Measurements from ENCODE around the gene TMEM86A. TPM values are rescaled to one million over a fixed set of nuclear protein-coding genes. Genes with fewer than 3 reads are reported as not detected.

TMEM86A gene
- total RNA-seq, 4 donors from 2014 or later: 1.7 to 3.6 (median 2.8) TPM

GRCh38 chr11:18703001-18703763 is 4.6 kb downstream of the TMEM86A start:
- TF ChIP-seq POLR2A (IDR thresholded peaks at IDR 0.05) (no peak), CTCF (IDR thresholded peaks at IDR 0.05 in 4 of 5, conservative IDR thresholded peaks at IDR 0.05 in 1 of 5) (no peak)

GRCh38 chr11:18704045-18704645 is 5.6 kb downstream of the TMEM86A start:
- intact Hi-C loops (cut with DNase I; ENCODE audit: low total_unique reads) (no loop called here), in situ Hi-C loops (cut with MboI; ENCODE audit: low sequenced_read_pairs in 4 of 4) (no loop called here)
- TF ChIP-seq CTCF (IDR thresholded peaks at IDR 0.05 in 4 of 5, conservative IDR thresholded peaks at IDR 0.05 in 1 of 5) (no peak), POLR2A (IDR thresholded peaks at IDR 0.05) (no peak)

More at GRCh38 chr11:18703001-18703763, 4.6 kb downstream of the TMEM86A start:
- H3K27me3 ChIP-seq: peaks cover 0 to 21% (median 2%) of the 10 kb centered on the region in 3 donors
- H3K4me1 ChIP-seq: peaks cover 15 to 24% of the 10 kb centered on the region in 2 donors
- no peak for ATAC-seq
- H3K9me3 ChIP-seq: no peaks in the 10 kb centered on the region
- H3K36me3 ChIP-seq: peaks cover 0 to 10% of the 10 kb centered on the region in 2 donors
- H3K27ac ChIP-seq: no peak overlapping the region
- peak in 1 of 2 donors; percentile 68 for DNase-seq
- in situ Hi-C loops (cut with MboI; ENCODE audit: low sequenced_read_pairs in 4 of 4): no loop called here
- H3K4me3 ChIP-seq: no peak overlapping the region
- intact Hi-C loops (cut with DNase I; ENCODE audit: low total_unique reads): no loop called here

GRCh38 chr11:18704698-18705097 is 6.1 kb downstream of the TMEM86A start:
- Histone ChIP-seq H3K36me3 (peaks cover 0 to 10% of the 10 kb centered on the region in 2 donors), H3K4me3 (no peak overlapping the region), H3K9me3 (no peaks in the 10 kb centered on the region), H3K4me1 (peaks cover 11 to 20% of the 10 kb centered on the region in 2 donors), H3K27me3 (peaks cover 0 to 21% (median 2%) of the 10 kb centered on the region in 3 donors), H3K27ac (no peak overlapping the region)
- in situ Hi-C loops (cut with MboI; ENCODE audit: low sequenced_read_pairs in 4 of 4): no loop called here
- intact Hi-C loops (cut with DNase I; ENCODE audit: low total_unique reads): no loop called here
- ATAC-seq: no peak
- no peak for DNase-seq
- no peak for TF ChIP-seq POLR2A (IDR thresholded peaks at IDR 0.05)
- TF ChIP-seq CTCF (IDR thresholded peaks at IDR 0.05 in 4 of 5, conservative IDR thresholded peaks at IDR 0.05 in 1 of 5): no peak

More at GRCh38 chr11:18704045-18704645, 5.6 kb downstream of the TMEM86A start:
- DNase-seq (no peak), ATAC-seq (no peak)
- Histone ChIP-seq H3K27me3 (peaks cover 0 to 21% (median 2%) of the 10 kb centered on the region in 3 donors), H3K4me1 (peaks cover 15 to 24% of the 10 kb centered on the region in 2 donors), H3K4me3 (no peak overlapping the region), H3K36me3 (peaks cover 0 to 10% of the 10 kb centered on the region in 2 donors), H3K9me3 (no peaks in the 10 kb centered on the region), H3K27ac (no peak overlapping the region)

GRCh38 chr11:18705651-18706281 is 7.2 kb downstream of the TMEM86A start:
- H3K4me3 ChIP-seq: peak overlapping the region; percentile 55 to 66 (median 60)
- in situ Hi-C loops (cut with MboI; ENCODE audit: low sequenced_read_pairs in 4 of 4): no loop called here
- H3K27me3 ChIP-seq: peaks cover 0 to 21% (median 2%) of the 10 kb centered on the region in 3 donors
- peak overlapping the region; percentile 64 to 73 (median 67) for H3K27ac ChIP-seq
- H3K9me3 ChIP-seq: no peaks in the 10 kb centered on the region
- TF ChIP-seq CTCF (IDR thresholded peaks at IDR 0.05 in 4 of 5, conservative IDR thresholded peaks at IDR 0.05 in 1 of 5) (no peak), POLR2A (IDR thresholded peaks at IDR 0.05) (no peak)
- intact Hi-C loops (cut with DNase I; ENCODE audit: low total_unique reads): no loop called here
- ATAC-seq (peak; percentile 15 to 32), DNase-seq (no peak)
- peaks cover 0 to 10% of the 10 kb centered on the region in 2 donors for H3K36me3 ChIP-seq
- H3K4me1 ChIP-seq: peaks cover 7 to 16% of the 10 kb centered on the region in 2 donors
